Measurements from ENCODE around the gene GEMIN7. TPM values are rescaled to one million over a fixed set of nuclear protein-coding genes. Genes with fewer than 3 reads are reported as not detected.

Gene GEMIN7
- polyA plus RNA-seq, 1 donor (not counting 4 experiments of a cell fraction or from before 2014, with no cell fraction given): 23.7 TPM

GRCh38 chr19:45097776-45098520, 18.9 kb downstream of the GEMIN7 start:
- no peak for DNase-seq (ENCODE audit: low read depth, low spot score)
- peak; percentile 90 for FAIRE-seq
- Histone ChIP-seq H3K4me2 (ENCODE audit: control insufficient read depth, extremely low read depth, insufficient read depth, low read depth, low read length) (peak overlapping the region; percentile 60), H3K4me3 (ENCODE audit: control insufficient read depth in 2 of 3, extremely low read depth in 1 of 3, insufficient read depth in 2 of 3, low read depth in 1 of 3, low read length in 3 of 3) (no peak overlapping the region), H3K27ac (ENCODE audit: control insufficient read depth, insufficient read depth, low read length) (peak overlapping the region; percentile 47), H3K9me1 (ENCODE audit: control insufficient read depth, extremely low read depth, insufficient read depth, low read length) (peaks cover 4% of the 10 kb centered on the region), H2AFZ (ENCODE audit: control insufficient read depth, low read length) (no peak overlapping the region), H3K36me3 (ENCODE audit: control insufficient read depth in 2 of 2, extremely low read depth in 1 of 2, insufficient read depth in 2 of 2, low read length in 2 of 2) (peaks cover 2 to 4% of the 10 kb centered on the region in 2 experiments), H3K9ac (ENCODE audit: control insufficient read depth, extremely low read depth, insufficient read depth, low read length) (peak overlapping the region; percentile 8), H3K9me3 (ENCODE audit: control insufficient read depth, low read depth, low read length) (no peaks in the 10 kb centered on the region), H3K27me3 (ENCODE audit: control insufficient read depth, extremely low read depth, insufficient read depth, low read length) (no peaks in the 10 kb centered on the region), H3K79me2 (ENCODE audit: control insufficient read depth, insufficient read depth, low read length) (peaks cover 95% of the 10 kb centered on the region), H4K20me1 (ENCODE audit: control insufficient read depth, extremely low read depth, insufficient read depth, low read length) (peaks cover 19% of the 10 kb centered on the region), H3K4me1 (ENCODE audit: control insufficient read depth, extremely low read depth, insufficient read depth, low read length) (peaks cover 46% of the 10 kb centered on the region)
- dilution Hi-C loops (cut with MboI; ENCODE audit: extremely low pct_ligation_motif_present, low sequenced_read_pairs): no loop called here
- no peak for TF ChIP-seq CTCF (optimal IDR thresholded peaks at IDR 0.05 in 1 of 3, IDR thresholded peaks at IDR 0.05 in 1 of 3, conservative IDR thresholded peaks at IDR 0.05 in 1 of 3; ENCODE audit: extremely low read depth in 1 of 3, insufficient read depth in 2 of 3, low read length in 3 of 3)
- no peak for TF ChIP-seq EZH2 (IDR thresholded peaks at IDR 0.05; ENCODE audit: low read length)

- peaks cover 5% of the 10 kb centered on the region for H3K9me1 ChIP-seq (ENCODE audit: control insufficient read depth, extremely low read depth, insufficient read depth, low read length)
- peaks cover 19% of the 10 kb centered on the region for H4K20me1 ChIP-seq (ENCODE audit: control insufficient read depth, extremely low read depth, insufficient read depth, low read length)
- H3K9ac ChIP-seq (ENCODE audit: control insufficient read depth, extremely low read depth, insufficient read depth, low read length): peak overlapping the region; percentile 32
- no peak overlapping the region for H2AFZ ChIP-seq (ENCODE audit: control insufficient read depth, low read length)
- peaks cover 96% of the 10 kb centered on the region for H3K79me2 ChIP-seq (ENCODE audit: control insufficient read depth, insufficient read depth, low read length)
- peaks cover 46% of the 10 kb centered on the region for H3K4me1 ChIP-seq (ENCODE audit: control insufficient read depth, extremely low read depth, insufficient read depth, low read length)
- no peaks in the 10 kb centered on the region for H3K27me3 ChIP-seq (ENCODE audit: control insufficient read depth, extremely low read depth, insufficient read depth, low read length)
- H3K4me2 ChIP-seq (ENCODE audit: control insufficient read depth, extremely low read depth, insufficient read depth, low read depth, low read length): peak overlapping the region; percentile 60
- FAIRE-seq: peak; percentile 60
- no peak for TF ChIP-seq EZH2 (IDR thresholded peaks at IDR 0.05; ENCODE audit: low read length)
- H3K9me3 ChIP-seq (ENCODE audit: control insufficient read depth, low read depth, low read length): no peaks in the 10 kb centered on the region
- dilution Hi-C loops (cut with MboI; ENCODE audit: extremely low pct_ligation_motif_present, low sequenced_read_pairs): no loop called here
- no peak overlapping the region for H3K4me3 ChIP-seq (ENCODE audit: control insufficient read depth in 2 of 3, extremely low read depth in 1 of 3, insufficient read depth in 2 of 3, low read depth in 1 of 3, low read length in 3 of 3)
- no peak for DNase-seq (ENCODE audit: low read depth, low spot score)
- H3K27ac ChIP-seq (ENCODE audit: control insufficient read depth, insufficient read depth, low read length): peak overlapping the region; percentile 29
- H3K36me3 ChIP-seq (ENCODE audit: control insufficient read depth in 2 of 2, extremely low read depth in 1 of 2, insufficient read depth in 2 of 2, low read length in 2 of 2): peaks cover 2 to 4% of the 10 kb centered on the region in 2 experiments
These were observed 19.7 kb downstream of the GEMIN7 start for GRCh38 chr19:45098521-45099466.
